GM18505 (cell line): Measurements from ENCODE around the gene OR5T3.
"Not testable (repeated sequence)": the region's sequence is repeated elsewhere in the genome, so short reads cannot be mapped to it uniquely, and the experiment has no call there.

ENCODE experiments used
- ATAC-seq: cut with Tn5 transposase; IDR thresholded peaks from one replicate; pipeline ENCODE4 v1.9.1; 2021; ENCODE audit not compliant: unreplicated experiment
- POLR2A ChIP-seq: IDR thresholded peaks from 4 replicates; pipeline ENCODE4 v1.6.1; 2011; ENCODE audit warnings: borderline replicate concordance; ENCODE audit not compliant: insufficient read depth, insufficient read length; ENCODE audit errors: extremely low read depth

The OR5T3 gene

DNA sequence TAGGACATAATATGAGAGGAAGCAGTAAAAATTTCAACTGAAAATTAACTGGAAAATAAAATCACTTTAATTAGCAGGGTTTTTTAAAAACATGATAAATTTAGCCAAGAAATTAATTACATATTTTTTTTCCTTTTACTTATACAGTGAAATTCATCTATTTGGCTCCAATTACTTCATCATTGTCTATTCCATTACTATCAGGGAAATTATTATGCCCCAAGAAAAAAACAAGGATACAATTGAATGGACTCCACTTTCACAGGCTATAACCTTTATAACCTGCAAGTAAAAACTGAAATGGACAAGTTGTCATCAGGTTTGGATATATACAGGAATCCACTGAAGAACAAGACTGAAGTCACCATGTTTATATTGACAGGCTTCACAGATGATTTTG is at the start of gene OR5T3:
Gene OR5T3 (plus strand): TSS at position 301 of the 400 bp plus-strand sequence. CDS start 0 bp downstream, at position 301.
- no peak for TF ChIP-seq POLR2A
- no peak for ATAC-seq

DNA sequence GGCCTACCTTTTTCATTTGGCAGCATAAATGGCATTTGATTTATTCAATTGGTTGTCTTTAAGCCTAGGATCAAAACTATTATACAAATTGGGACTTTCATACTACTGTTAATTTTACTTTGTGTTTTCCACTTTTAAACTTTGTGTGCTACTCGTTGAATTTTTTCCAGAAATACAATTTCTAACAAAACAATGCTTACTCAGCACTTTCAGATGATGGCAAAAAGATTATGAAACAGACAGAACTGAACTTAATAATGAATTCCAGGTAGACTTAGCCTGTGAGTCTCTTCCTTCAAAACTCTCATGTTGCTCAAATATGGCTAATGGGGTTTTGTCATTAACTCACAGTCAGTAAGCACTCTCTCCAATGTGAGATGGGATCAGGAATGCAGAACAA is 44.3 kb upstream of the OR5T3 start:
- TF ChIP-seq POLR2A: no peak
- no peak for ATAC-seq

DNA sequence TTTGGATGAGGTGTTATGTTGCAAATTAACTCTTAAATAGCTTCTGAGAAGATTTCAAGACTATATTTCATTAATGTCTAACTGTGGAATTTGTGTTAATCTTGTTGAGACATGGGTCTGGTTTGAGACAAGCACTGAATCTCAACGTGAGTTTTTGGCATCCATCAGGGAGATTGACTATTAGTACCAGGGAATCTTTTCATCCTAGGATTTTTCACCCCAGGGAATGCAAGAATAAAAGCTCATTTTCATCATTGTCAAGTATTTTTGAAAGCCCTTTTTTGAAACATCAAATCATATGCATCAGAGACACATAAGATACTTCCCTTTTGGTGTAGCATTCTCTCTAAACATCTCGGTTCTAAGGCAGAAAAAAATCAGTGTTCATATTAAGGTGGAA is 37.5 kb upstream of the OR5T3 start:
- TF ChIP-seq POLR2A: no peak
- no peak for ATAC-seq

DNA sequence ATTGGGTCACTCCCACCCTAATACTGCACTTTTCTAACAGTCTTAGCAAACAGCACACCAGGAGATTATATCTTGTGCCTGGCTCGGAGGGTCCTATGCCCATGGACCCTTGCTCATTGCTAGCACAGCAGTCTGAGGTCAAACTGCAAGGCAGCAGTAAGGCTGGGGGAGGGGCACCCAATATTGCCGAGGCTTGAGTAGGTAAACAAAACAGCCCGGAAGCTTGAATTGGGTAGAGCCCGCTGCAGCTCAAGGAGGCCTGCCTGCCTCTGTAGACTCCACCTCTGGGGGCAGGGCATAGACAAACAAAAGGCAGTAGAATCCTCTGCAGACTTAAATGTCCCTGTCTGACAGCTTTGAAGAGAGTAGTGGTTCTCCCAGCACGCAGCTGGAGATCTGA is 32.3 kb upstream of the OR5T3 start:
- ATAC-seq: not testable (repeated sequence)

DNA sequence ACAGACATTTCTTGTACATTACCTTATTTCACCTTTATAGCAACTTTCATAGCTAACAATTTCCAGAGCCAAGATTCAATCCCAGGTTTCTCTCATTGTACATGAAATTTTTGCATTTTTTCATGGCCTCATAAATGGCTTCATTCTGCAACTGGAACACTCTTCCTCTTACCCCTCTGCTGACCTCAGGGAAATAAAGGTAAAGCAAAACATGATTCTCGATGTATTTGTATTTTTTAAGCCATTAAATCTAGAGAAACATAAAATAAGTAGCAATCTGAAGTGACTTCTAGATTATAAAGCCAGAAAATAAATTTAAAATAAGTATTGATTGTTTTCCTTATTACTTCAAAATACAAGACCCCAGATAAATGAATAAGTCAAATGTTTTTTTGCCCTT is 17.9 kb upstream of the OR5T3 start, which contains the start of gene OR5T2:
Gene OR5T2 (minus strand): TSS at position 101 of the 400 bp plus-strand sequence. CDS start 1,193 bp downstream, outside the sequence.
- no peak for ATAC-seq
- TF ChIP-seq POLR2A: no peak

DNA sequence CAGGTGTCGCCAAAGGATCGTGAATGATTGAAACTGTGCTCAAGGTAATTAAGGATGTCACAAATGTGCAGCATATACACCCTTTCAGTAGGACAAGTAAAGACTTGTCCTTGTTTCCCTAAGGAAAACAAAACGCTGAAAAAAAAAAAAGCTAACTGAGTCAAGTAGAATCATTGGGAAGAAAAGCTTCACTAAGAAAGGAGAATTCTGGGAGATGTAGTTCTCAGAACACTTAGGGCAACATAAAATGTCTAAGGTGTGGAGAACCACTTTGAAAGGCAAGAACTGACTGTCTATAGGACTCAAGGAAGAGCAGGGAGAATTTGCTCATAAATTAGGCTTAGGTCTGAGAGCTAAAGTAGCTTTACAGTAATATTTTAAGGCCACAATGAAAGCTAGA is 19.0 kb downstream of the OR5T3 start:
- TF ChIP-seq POLR2A: no peak

DNA sequence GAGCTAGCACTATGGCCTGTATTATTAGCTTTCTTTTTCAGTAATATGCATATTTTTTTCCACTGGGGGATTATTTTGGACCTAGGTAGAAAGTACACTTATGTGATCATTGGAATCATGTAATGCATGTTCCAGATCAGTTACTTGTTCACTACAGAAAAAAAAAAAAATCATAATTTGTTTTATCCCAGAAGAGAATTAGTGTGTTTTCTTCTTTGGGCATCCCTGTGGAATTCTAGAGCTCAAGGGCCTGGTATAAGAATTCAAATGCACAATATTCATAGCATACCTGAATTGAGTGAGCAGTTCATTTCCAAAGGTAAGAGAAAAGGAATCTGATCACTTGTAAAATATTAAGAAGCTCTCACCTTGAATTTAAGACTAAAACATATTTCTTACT is 21.8 kb downstream of the OR5T3 start, which contains the start of gene OR5T1:
Gene OR5T1 (plus strand): TSS at position 301 of the 400 bp plus-strand sequence. CDS start 1,485 bp downstream, outside the sequence.
- ATAC-seq: no peak
- TF ChIP-seq POLR2A: no peak

More for the DNA sequence above, 19.0 kb downstream of the OR5T3 start:
- ATAC-seq: no peak

DNA sequence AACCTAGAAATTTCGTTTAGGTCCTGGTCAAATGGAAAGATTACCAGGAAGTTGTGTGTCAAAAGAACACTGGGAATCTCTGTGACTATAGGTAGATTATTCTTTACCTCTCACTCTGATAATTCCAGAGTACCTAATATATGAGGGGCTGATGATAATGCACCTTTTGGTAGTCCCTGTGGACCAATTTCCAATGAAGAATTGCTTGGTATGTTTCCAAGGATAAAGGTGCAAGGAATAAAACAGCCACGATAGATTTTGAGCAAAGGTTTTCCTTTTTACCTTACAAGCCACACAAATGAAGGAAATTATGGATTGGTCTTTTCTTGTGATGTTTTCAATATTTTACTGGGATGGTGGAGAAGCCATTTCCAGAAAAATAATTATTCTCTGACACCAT is 40.1 kb downstream of the OR5T3 start, which contains the start of gene OR8H1:
Gene OR8H1 (minus strand): TSS at position 101 of the 400 bp plus-strand sequence. CDS start 1,192 bp downstream, outside the sequence.
- no peak for ATAC-seq
- no peak for TF ChIP-seq POLR2A

DNA sequence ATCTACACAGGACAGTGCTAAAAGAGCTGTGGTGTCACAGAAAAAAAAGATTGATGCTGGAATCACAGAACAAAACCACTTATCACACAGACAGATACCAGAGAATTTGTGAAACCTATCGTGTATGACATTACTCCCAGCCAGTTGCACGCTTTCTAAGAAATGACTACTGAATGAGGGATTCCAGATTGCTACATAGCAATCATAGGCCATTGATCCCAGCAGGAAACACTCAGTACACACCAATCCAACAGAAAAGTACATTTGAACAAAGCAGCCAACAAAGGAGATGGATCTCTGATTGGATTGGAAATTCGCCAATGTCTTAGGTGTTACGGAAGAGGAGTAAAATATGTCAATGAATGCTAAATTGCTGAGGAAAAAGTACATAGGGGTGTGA is 44.8 kb downstream of the OR5T3 start:
- TF ChIP-seq POLR2A: no peak
- no peak for ATAC-seq
